ENCODE results near the gene SMYD3. TPM values are rescaled to one million over a fixed set of nuclear protein-coding genes. Genes with fewer than 3 reads are reported as not detected.
"Not testable (repeated sequence)": the region's sequence is repeated elsewhere in the genome, so short reads cannot be mapped to it uniquely, and the experiment has no call there.

The SMYD3 gene
- polyA plus RNA-seq, 3 donors = 29.0 to 36.5 (median 32.0) TPM

DNA sequence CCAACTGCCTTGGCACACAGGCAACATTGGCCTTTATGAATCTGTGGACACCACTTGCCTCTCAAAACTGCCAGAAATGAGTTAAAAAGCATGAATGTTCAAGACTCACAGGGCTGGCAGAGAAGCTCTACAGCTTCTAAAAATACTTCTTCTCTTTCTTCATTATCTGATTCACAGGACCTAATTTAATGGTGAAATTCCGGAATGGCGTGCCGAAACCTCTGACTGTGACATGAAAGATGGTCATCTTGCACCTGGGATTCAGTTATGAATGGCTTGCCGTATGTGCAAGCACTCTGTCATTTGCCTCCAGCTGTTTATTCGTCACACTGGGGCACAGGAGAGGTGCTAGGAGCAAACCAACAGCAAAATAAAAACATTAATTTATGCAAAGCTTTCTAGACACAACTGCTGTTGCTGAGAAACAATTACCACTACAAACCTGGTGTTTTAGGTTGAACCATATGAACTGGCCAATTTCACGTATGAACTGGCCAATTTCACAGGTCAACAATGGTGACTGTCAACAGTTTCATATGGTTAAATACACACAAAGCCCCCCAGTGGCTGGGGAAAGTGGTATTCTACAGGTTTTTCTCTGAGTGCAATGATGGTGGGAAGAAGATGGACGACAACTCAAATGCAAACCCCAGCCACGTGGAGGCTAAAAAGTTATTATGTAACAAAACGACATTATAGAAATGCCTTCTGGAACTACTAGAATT is 704.0 kb downstream of the SMYD3 start:
- no peak for DNase-seq (ENCODE audit: low read depth in 3 of 3, low spot score in 2 of 3)

- no peak for DNase-seq (ENCODE audit: low read depth in 3 of 3, low spot score in 2 of 3)
Observed at GRCh38 chr1:245800901-245801605, 706.0 kb downstream of the SMYD3 start.

DNA sequence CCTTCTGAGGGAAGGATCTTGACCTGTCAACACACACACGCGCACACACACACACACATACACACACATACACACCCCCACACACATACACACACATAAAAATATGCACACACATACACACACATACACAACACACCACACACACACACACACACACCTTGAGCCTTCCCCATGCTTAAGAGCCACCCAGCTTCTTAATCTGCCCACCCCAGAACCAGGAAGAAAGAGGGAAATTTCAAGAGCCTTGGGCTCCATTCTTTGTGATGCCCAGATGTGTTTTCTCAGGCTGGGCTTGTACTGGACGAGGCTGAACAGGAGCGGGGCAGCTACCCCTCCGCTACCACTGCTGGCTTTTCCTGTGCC is 708.7 kb downstream of the SMYD3 start:
- DNase-seq (ENCODE audit: low read depth in 3 of 3, low spot score in 2 of 3) = no peak

DNA sequence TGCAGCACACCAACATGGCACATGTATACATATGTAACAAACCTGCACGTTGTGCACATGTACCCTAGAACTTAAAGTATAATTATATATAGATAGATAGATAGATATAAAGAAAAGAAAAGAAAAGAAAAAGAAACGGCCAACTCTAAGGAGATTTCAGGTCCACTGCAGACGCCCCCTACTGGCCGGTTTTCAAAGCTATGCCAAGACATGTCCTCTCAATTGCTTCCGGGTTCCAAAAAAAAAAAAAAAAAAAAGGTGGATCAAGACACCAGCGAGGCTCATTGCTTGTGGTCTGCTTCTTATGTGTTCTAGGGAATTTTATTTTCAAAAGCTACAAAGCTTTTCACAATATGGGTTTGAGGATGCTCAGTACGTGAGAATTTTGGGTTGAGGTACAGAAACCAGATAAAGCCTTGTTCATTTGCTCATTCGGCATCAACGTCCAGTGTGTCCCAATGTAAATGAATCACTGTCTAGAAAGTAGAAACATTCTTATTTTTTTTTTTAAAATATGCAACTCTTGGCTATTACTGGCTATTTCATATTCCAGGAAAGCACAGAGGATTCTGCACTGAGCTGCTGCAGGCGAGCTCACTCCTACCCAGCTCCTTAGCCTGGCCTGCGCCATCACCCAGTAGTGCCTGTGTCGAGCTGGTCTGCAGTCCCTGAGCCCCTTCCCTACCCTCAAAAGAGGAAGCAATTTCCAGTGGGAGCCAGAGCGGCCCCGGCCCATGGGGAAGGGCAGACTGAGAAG is 709.3 kb downstream of the SMYD3 start:
- DNase-seq (ENCODE audit: low read depth in 3 of 3, low spot score in 2 of 3) = no peak

- DNase-seq (ENCODE audit: low read depth in 3 of 3, low spot score in 2 of 3) = no peak
Observed at GRCh38 chr1:245791410-245792312, 715.4 kb downstream of the SMYD3 start.

GRCh38 chr1:245790441-245790840 is 716.6 kb downstream of the SMYD3 start:
- DNase-seq (ENCODE audit: low read depth in 3 of 3, low spot score in 2 of 3) = no peak

GRCh38 chr1:245788886-245789285 is 718.2 kb downstream of the SMYD3 start:
- DNase-seq (ENCODE audit: low read depth in 3 of 3, low spot score in 2 of 3) = no peak

- no peak for DNase-seq (ENCODE audit: low read depth in 3 of 3, low spot score in 2 of 3)
Observed at GRCh38 chr1:245788269-245788668, 718.8 kb downstream of the SMYD3 start.

- no peak for DNase-seq (ENCODE audit: low read depth in 3 of 3, low spot score in 2 of 3)
Observed at GRCh38 chr1:245786948-245787347, 720.1 kb downstream of the SMYD3 start.

DNA sequence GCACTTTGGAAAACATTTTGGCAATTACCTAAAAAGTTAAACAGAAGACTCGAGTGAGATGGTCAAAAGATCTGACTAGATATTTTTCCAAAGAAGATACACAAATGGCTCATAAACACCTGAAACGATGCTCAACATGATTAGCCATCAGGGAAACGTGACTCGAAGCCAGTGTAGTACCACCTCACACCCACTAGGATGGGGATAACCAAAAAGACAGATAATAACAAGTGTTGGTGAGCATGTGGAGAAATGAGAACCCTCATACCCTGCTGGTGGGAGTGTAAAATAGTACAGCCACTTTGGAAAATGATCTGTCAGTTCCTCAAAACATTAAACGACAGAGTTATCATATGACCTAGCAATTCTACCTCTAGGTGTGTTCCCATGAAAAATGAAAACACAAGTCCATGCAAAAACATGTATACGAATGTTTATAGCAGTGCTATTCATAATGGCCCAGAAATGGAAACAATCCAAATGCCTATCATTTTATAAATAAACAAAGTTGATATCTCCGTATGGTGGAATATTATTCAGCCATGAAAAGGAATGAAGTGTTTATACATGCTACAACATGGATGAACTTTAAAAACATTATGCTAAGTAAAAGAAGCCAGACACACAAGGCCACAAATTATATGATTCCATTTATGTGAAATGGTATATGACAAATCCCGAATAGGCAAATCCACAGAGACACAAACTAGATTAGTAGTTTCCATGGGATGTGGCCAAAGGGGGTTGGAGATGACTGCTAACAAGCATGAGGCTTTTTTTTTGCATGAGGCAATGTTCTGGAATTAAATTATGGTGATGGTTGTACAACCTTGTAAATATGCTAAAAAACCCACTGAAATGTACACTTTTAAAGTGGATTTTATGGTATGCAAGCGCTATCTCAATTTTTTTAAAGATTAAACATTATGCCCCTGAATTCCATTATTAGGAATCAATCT is 727.0 kb downstream of the SMYD3 start:
- no peak for DNase-seq (ENCODE audit: low read depth in 3 of 3, low spot score in 2 of 3)

- no peak for DNase-seq (ENCODE audit: low read depth in 3 of 3, low spot score in 2 of 3)
Observed at GRCh38 chr1:245777752-245778151, 729.3 kb downstream of the SMYD3 start.

DNA sequence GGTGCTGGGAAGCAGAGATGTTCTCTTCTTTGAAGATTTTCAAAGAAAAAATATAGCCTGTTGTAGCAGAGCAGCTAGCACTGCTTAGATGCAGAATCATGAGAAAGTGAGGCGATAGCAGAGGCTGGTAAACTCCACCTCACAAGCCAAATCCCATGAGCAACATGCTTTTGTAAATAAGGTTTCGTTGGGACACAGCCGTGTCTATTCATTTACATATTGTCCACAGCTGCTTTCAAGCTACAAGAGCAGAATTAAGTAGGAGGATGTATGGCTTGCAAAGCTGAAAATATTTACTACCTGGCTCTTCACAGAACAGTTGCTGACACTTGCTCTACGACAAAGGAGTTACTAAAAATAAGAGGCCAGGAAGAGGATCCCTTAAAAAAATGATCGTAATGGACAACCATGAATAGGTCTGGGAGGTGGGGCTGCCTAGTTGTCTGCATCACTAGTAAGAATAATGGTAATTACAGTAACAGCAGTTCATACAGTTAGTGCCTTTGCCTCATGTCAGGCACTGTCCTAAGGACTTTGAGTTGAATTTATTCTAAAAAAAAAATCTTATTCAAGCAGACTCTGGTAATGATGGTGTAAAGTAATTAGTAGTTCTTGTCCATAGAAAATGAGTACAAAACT is 730.3 kb downstream of the SMYD3 start:
- no peak for DNase-seq (ENCODE audit: low read depth in 3 of 3, low spot score in 2 of 3)

- no peak for DNase-seq (ENCODE audit: low read depth in 3 of 3, low spot score in 2 of 3)
Observed at GRCh38 chr1:245776139-245776538, 730.9 kb downstream of the SMYD3 start.

GRCh38 chr1:245774931-245775330 is 732.1 kb downstream of the SMYD3 start:
- DNase-seq (ENCODE audit: low read depth in 3 of 3, low spot score in 2 of 3) = not testable (repeated sequence)

DNA sequence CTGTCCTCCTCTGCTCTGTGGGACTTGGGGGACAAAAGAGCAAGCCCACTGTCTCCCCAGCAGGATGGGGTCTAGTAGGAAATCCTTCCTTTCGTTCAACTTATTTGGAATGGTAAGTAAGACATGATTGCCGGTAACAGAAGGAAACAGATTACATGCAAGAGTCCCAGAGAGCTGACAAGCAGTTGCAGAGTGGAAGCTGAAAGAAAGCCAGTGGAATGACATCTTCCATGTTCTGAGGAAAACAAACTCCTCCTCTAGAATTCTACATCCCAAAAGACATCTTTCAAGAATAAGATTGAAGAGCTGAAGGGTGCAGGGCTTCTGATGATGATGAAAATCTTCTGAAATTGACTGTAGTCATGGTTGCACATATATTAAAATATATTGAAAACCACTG is 732.9 kb downstream of the SMYD3 start:
- no peak for DNase-seq (ENCODE audit: low read depth in 3 of 3, low spot score in 2 of 3)

DNA sequence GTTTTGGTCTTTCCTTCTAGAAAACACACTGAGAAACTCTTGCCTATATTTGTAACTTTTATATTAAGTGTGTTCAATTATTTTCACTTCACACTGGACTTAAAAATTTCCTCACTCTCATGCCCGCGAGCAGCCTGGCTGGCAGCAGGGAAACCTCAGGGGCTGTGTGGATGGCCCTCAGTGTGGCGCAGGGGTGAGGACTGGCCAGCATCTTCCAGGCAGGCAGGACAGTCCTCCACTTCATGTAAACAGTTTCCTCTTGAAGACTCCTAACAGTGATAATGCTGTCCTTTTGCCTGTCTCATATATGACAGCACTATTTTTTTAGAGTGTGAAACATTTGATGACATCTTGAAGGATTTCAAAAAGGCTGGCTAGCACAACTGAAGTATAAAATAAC is 733.7 kb downstream of the SMYD3 start:
- DNase-seq (ENCODE audit: low read depth in 3 of 3, low spot score in 2 of 3) = no peak

DNA sequence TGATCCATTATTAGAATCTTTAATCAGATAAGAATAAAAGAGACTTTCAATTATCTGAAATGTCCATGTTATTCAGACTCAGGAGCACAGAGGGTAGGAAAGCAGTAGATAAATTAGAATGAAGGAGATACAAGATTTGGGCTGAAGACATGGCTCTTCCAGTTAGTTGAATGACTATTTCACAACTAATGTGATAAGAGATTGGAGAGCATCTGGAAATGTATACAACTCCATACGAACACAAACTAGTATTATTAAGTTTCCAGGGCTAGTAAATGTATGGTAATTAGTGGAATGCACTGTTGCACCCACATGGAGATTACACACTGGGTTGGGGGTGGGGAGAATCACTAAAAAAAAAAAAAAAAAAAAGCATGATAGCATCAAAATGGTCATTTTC is 734.3 kb downstream of the SMYD3 start:
- no peak for DNase-seq (ENCODE audit: low read depth in 3 of 3, low spot score in 2 of 3)

- no peak for DNase-seq (ENCODE audit: low read depth in 3 of 3, low spot score in 2 of 3)
Observed at GRCh38 chr1:245772325-245772724, 734.8 kb downstream of the SMYD3 start.

Measured in right renal cortex interstitium (tissue), 3 donors.